ENCODE results near the gene MALAT1. TPM values are rescaled to one million over a fixed set of nuclear protein-coding genes. Genes with fewer than 3 reads are reported as not detected.
A peak's percentile ranks its signal among the peaks of the same experiment; 100 is the strongest.
"Not testable (repeated sequence)": the region's sequence is repeated elsewhere in the genome, so short reads cannot be mapped to it uniquely, and the experiment has no call there.

Gene MALAT1
- total RNA-seq, 1 experiment from 2014 or later: 510 TPM

GRCh38 chr11:65498042-65498726, 661 bp upstream of the MALAT1 start:
- peak; percentile 62 for DNase-seq (ENCODE audit: low read depth)

- no peak for DNase-seq (ENCODE audit: low read depth)
Observed at GRCh38 chr11:65498727-65498976, 193 bp upstream of the MALAT1 start.

GRCh38 chr11:65499713-65500386, 1.0 kb downstream of the MALAT1 start:
- no peak for DNase-seq (ENCODE audit: low read depth)

- peak; percentile 58 for DNase-seq (ENCODE audit: low read depth)
Observed at GRCh38 chr11:65500387-65501185, 1.7 kb downstream of the MALAT1 start.

- DNase-seq (ENCODE audit: low read depth): peak; percentile 25
Observed at GRCh38 chr11:65501186-65501471, 2.3 kb downstream of the MALAT1 start.

- DNase-seq (ENCODE audit: low read depth): peak; percentile 37
Observed at GRCh38 chr11:65501472-65502273, 2.8 kb downstream of the MALAT1 start.

- no peak for DNase-seq (ENCODE audit: low read depth)
Observed at GRCh38 chr11:65502274-65502554, 3.4 kb downstream of the MALAT1 start.

- peak; percentile 48 for DNase-seq (ENCODE audit: low read depth)
Observed at GRCh38 chr11:65502555-65503367, 3.9 kb downstream of the MALAT1 start.

- DNase-seq (ENCODE audit: low read depth): no peak
Observed at GRCh38 chr11:65503368-65503948, 4.6 kb downstream of the MALAT1 start.

- DNase-seq (ENCODE audit: low read depth): peak; percentile 56
Observed at GRCh38 chr11:65503949-65504673, 5.3 kb downstream of the MALAT1 start.

- DNase-seq (ENCODE audit: low read depth): no peak
Observed at GRCh38 chr11:65504674-65505465, 6.0 kb downstream of the MALAT1 start.

- DNase-seq (ENCODE audit: low read depth): peak; percentile 31
Observed at GRCh38 chr11:65505466-65506289, 6.8 kb downstream of the MALAT1 start.

GRCh38 chr11:65506290-65506771, 7.5 kb downstream of the MALAT1 start:
- DNase-seq (ENCODE audit: low read depth): no peak

- DNase-seq (ENCODE audit: low read depth): peak; percentile 58
Observed at GRCh38 chr11:65506772-65507505, 8.1 kb downstream of the MALAT1 start.

- DNase-seq (ENCODE audit: low read depth): not testable (repeated sequence)
Observed at GRCh38 chr11:65512311-65512710, 13.5 kb downstream of the MALAT1 start.

- DNase-seq (ENCODE audit: low read depth): no peak
Observed at GRCh38 chr11:65516135-65516968, 17.5 kb downstream of the MALAT1 start.

GRCh38 chr11:65518941-65519549, 20.2 kb downstream of the MALAT1 start:
- not testable (repeated sequence) for DNase-seq (ENCODE audit: low read depth)
